ENCODE data around the gene OR10G8. TPM values are rescaled to one million over a fixed set of nuclear protein-coding genes. Genes with fewer than 3 reads are reported as not detected.

The OR10G8 gene
- total and polyA plus RNA-seq, 2 of the 8 experiments (the other 6 are each of a cell fraction or from before 2014, with no cell fraction given) = not detected

DNA sequence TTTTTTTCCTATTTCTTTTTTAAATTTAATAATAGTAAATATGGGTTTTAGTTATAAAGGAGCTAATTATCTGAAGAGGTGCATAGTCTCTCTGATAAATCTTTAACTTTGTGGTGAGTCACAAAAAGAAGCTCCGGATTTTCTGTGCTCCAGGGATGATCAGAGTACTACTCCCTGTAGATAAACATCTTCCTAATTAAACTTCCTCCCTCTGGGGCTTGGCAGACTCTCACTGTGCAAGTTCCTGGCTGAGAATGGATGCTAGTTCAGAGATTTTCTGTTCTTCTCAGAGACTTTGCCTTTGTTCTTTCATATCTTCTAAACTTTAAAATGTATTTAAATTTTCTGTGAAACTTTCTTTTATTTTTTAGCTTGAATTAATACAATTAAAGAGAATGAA, 14.7 kb downstream of the OR10G8 start, which contains the start of gene OR10G7:
TSS of gene OR10G7 (minus strand) at position 72 of the 400 bp plus-strand sequence. CDS start 2,324 bp downstream, outside the sequence.
- FAIRE-seq (no peak), DNase-seq (ENCODE audit: low read depth in 1 of 2, low spot score in 2 of 2) (no peak)
- Histone ChIP-seq H2BK15ac (ENCODE audit: low read length) (no peak within 1 kb of the TSS), H3K4me2 (ENCODE audit: insufficient read depth in 1 of 2, low read depth in 2 of 2, low read length in 2 of 2) (no peak within 1 kb of the TSS), H2BK12ac (ENCODE audit: low read depth, low read length) (no peak within 1 kb of the TSS), H2BK5ac (ENCODE audit: low read depth, low read length) (no peak within 1 kb of the TSS), H4K20me1 (replicated peaks in 1 of 2; ENCODE audit: control insufficient read depth in 1 of 2, insufficient read depth in 2 of 2, low read length in 2 of 2) (no peaks in the 10 kb centered on the region), H2AFZ (ENCODE audit: low read length) (no peak within 1 kb of the TSS), H2BK120ac (replicated peaks; ENCODE audit: low read depth, low read length) (no peak within 1 kb of the TSS), H3K4ac (replicated peaks; ENCODE audit: insufficient read length, low read depth, low read length) (no peak within 1 kb of the TSS), H3K23ac (ENCODE audit: insufficient read length) (no peak within 1 kb of the TSS), H4K8ac (ENCODE audit: extremely low read depth, insufficient read depth, low read length) (no peak within 1 kb of the TSS), H3K9me3 (ENCODE audit: insufficient read depth in 2 of 2, low read depth in 1 of 2, low read length in 1 of 2) (no peaks in the 10 kb centered on the region), H3K27ac (ENCODE audit: low read depth, low read length) (no peak within 1 kb of the TSS), H2AK5ac (ENCODE audit: low read depth, low read length) (no peak within 1 kb of the TSS), H3K79me1 (ENCODE audit: low read depth, low read length) (no peaks in the 10 kb centered on the region), H3K4me3 (ENCODE audit: extremely low read depth in 1 of 4, insufficient read depth in 2 of 4, low read depth in 3 of 4, low read length in 4 of 4) (no peak within 1 kb of the TSS), H3K56ac (replicated peaks; ENCODE audit: insufficient read length, low read depth, low read length) (no peak within 1 kb of the TSS), H3K9ac (replicated peaks in 1 of 4; ENCODE audit: extremely low read depth in 1 of 4, low read depth in 3 of 4, low read length in 3 of 4) (no peak within 1 kb of the TSS), H2BK20ac (ENCODE audit: low read length) (no peak within 1 kb of the TSS), H4K91ac (replicated peaks; ENCODE audit: insufficient read length, low read length) (no peak within 1 kb of the TSS), H3K27me3 (replicated peaks in 1 of 4; ENCODE audit: control insufficient read depth in 3 of 4, extremely low read depth in 1 of 4, insufficient read depth in 3 of 4, low read length in 3 of 4) (no peaks in the 10 kb centered on the region), H3K36me3 (ENCODE audit: control insufficient read depth in 2 of 4, insufficient read depth in 4 of 4, low read length in 3 of 4) (no peaks in the 10 kb centered on the region), H3K18ac (ENCODE audit: extremely low read depth, low read length) (no peak within 1 kb of the TSS), H3K79me2 (ENCODE audit: control insufficient read depth in 1 of 2, insufficient read depth in 2 of 2, low read length in 2 of 2) (no peaks in the 10 kb centered on the region), H3K4me1 (replicated peaks in 1 of 4; ENCODE audit: control insufficient read depth in 3 of 4, insufficient read depth in 4 of 4, low read length in 3 of 4) (peaks cover 0 to 3% (median 0%) of the 10 kb centered on the region in 4 experiments; a peak in 1 of 7 replicates), H3K23me2 (ENCODE audit: low read depth, low read length) (no peaks in the 10 kb centered on the region), H4K5ac (ENCODE audit: insufficient read length, low read depth, low read length) (no peak within 1 kb of the TSS), H3K14ac (ENCODE audit: insufficient read length) (no peak within 1 kb of the TSS)
- POLR2A ChIA-PET (ENCODE audit: partially characterized antibody) = interaction anchor here (0.6 kb wide), 1 partner anchor 769 kb away, joined by 3 read pairs; no protein-coding TSS in a partner anchor
- WGBS, 2 experiments (ENCODE audit: extremely low coverage in 1 of 2, insufficient coverage in 1 of 2, insufficient read length in 1 of 2, insufficient replicate concordance in 2 of 2, low coverage in 1 of 2, low lambda C conversion rate in 2 of 2, missing lambda C conversion rate in 1 of 2) = 76% methylated on average over 1 of the region's 1 CpG; no CpG with 5 or more reads in 1 of the 2 experiments
- CTCF ChIA-PET (ENCODE audit: partially characterized antibody) = no interaction called here
- TF ChIP-seq POU5F1 (IDR thresholded peaks at IDR 0.05; ENCODE audit: low read depth, low read length) = no peak
- TF ChIP-seq SP2 (IDR thresholded peaks at IDR 0.05; ENCODE audit: low read length) = no peak
- TF ChIP-seq MAFK (IDR thresholded peaks at IDR 0.05; ENCODE audit: low read depth, low read length) = no peak
- no peak for TF ChIP-seq EP300 (IDR thresholded peaks at IDR 0.05; ENCODE audit: borderline replicate concordance in 1 of 2, low read depth in 2 of 2, low read length in 2 of 2)
- TF ChIP-seq CBX8 (IDR thresholded peaks at IDR 0.05; ENCODE audit: borderline replicate concordance, low read depth, low read length) = no peak

All from H1 (cell line).